ENCODE data around the gene VTI1A.

- TF ChIP-seq POLR2A (IDR thresholded peaks at IDR 0.05; ENCODE audit: control extremely low read depth in 1 of 2, low read depth in 2 of 2, low read length in 2 of 2) (no peak), CTCF (IDR thresholded peaks at IDR 0.05; ENCODE audit: control extremely low read depth in 1 of 3, insufficient read depth in 1 of 3, low read depth in 1 of 3, low read length in 3 of 3) (no peak)
Measured at GRCh38 chr10:112711366-112711765, 264.4 kb downstream of the VTI1A start.
